Kidney epithelial cell (primary cell): ENCODE results near the gene ZMYND11. TPM values are rescaled to one million over a fixed set of nuclear protein-coding genes. Genes with fewer than 3 reads are reported as not detected.

ENCODE experiments used
- DNase-seq: peaks from one replicate; pipeline ENCODE4 v3.0.0-alpha.2; 2010; ENCODE audit warnings: low read depth
- H3K27me3 ChIP-seq: 2 replicates; pipeline ENCODE4 v1.6.0; 2011; ENCODE audit warnings: low read length; ENCODE audit not compliant: control insufficient read depth, insufficient read depth
- H3K36me3 ChIP-seq: 2 replicates; pipeline ENCODE4 v1.5.1; 2011; ENCODE audit warnings: low read length; ENCODE audit not compliant: control insufficient read depth, insufficient read depth
- H3K4me3 ChIP-seq: 2 replicates; pipeline ENCODE4 v1.5.1; 2011; ENCODE audit warnings: low read depth, mild to moderate bottlenecking, control low read depth, low read length
- total RNA-seq: library from RNA; depleted of rRNA; stranded (reverse); fragments of >200 nt; gene quantifications from 2 replicates; pipeline ENCODE4 v1.2.3, GENCODE V29; 2015
- TF ChIP-seq, protein P1 (sequence below): IDR thresholded peaks from 2 replicates; pipeline ENCODE4 v1.5.1; 2011; ENCODE audit warnings: mild to moderate bottlenecking, moderate library complexity, low read length, control low read depth, inconsistent platforms; ENCODE audit not compliant: insufficient read depth, poor library complexity, severe bottlenecking

The ZMYND11 gene
- total RNA-seq, 1 donor from 2014 or later: 60.0 TPM

DNA sequence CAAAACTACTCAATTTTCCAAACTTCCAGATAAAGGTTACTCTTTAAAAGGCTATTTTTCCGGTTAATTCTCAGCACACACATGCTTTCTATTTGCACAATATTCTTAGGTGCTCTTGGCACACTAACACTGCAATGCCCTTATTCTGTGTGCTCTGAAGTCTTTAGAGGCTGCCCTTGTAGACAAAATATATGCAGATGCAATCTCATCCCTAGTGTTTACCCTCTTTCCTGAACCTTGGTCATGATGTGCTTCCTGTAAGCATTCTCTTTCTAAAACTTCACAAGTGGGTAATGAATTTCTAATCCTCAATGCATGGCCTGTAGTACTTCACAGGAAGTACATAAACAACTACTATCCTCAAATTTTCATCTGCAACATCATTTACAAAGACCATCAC is 45.1 kb upstream of the ZMYND11 start:
- TF ChIP-seq, protein P1, sequence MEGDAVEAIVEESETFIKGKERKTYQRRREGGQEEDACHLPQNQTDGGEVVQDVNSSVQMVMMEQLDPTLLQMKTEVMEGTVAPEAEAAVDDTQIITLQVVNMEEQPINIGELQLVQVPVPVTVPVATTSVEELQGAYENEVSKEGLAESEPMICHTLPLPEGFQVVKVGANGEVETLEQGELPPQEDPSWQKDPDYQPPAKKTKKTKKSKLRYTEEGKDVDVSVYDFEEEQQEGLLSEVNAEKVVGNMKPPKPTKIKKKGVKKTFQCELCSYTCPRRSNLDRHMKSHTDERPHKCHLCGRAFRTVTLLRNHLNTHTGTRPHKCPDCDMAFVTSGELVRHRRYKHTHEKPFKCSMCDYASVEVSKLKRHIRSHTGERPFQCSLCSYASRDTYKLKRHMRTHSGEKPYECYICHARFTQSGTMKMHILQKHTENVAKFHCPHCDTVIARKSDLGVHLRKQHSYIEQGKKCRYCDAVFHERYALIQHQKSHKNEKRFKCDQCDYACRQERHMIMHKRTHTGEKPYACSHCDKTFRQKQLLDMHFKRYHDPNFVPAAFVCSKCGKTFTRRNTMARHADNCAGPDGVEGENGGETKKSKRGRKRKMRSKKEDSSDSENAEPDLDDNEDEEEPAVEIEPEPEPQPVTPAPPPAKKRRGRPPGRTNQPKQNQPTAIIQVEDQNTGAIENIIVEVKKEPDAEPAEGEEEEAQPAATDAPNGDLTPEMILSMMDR: no peak
- no peak overlapping the region for H3K4me3 ChIP-seq
- H3K27me3 ChIP-seq: no peaks in the 10 kb centered on the region
- no peaks in the 10 kb centered on the region for H3K36me3 ChIP-seq
- DNase-seq: no peak

DNA sequence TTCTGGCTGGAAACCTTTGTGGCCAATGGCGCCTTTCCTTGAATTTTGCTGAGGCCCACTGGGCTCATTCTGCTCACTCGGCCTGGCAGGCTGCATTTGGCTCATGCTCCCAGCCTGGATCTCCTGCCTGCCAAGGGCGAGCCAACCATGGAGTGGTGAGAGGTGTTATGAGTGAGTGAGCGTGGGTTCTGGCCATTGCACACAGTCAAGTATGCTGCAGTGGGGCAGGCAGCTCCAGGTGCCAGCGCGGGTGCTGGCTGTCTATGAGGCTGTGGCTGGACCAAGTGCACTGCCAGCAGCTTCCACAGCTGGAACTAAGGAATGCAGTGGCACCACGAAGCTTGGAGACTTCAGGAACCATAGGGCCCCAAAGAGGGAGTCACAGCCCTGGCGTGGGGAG is 43.9 kb upstream of the ZMYND11 start:
- no peaks in the 10 kb centered on the region for H3K36me3 ChIP-seq
- H3K27me3 ChIP-seq: no peaks in the 10 kb centered on the region
- no peak for DNase-seq
- H3K4me3 ChIP-seq: no peak overlapping the region
- TF ChIP-seq, protein P1: no peak

DNA sequence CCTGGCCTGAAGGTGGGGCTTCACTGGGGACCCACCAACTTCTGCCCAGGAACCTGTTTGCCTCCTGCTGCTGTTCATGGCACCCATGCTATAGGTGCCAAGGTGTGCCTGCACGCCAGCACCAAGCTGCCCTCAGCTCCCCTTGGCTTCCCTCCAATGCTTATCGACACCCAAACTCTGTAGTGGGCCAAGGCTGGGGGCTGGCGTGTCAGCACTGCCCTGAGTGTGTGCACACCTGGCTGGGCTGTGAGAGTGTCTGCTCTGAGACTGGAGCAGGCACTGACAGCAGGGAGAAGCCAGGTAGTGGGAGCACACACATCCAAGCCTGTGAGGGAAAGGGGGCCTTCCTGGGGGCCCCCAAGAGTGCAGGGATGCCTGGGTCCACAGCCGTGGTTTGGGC is 43.1 kb upstream of the ZMYND11 start:
- no peaks in the 10 kb centered on the region for H3K36me3 ChIP-seq
- no peaks in the 10 kb centered on the region for H3K27me3 ChIP-seq
- TF ChIP-seq, protein P1: no peak
- no peak overlapping the region for H3K4me3 ChIP-seq
- no peak for DNase-seq

DNA sequence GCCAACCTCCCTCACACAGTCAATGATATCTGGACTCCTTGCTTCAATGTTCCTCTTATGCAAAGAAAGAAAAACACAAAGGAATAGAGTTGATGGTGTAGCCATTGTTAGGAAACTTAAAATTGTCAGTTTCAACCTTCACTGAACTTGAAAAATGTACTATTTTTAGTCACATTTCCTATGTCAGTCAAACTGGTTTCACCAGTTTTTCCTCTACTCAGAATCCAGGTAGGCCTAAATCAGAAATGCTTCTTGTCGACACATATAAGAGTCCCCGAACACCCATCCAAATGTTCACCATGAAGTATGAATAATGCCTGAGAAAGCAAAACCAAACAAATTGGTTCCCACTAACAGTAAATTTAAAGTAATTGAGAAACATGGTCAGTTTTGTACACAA is 42.4 kb upstream of the ZMYND11 start:
- Histone ChIP-seq H3K4me3 (no peak overlapping the region), H3K36me3 (no peaks in the 10 kb centered on the region), H3K27me3 (no peaks in the 10 kb centered on the region)
- TF ChIP-seq, protein P1: no peak
- DNase-seq: no peak

DNA sequence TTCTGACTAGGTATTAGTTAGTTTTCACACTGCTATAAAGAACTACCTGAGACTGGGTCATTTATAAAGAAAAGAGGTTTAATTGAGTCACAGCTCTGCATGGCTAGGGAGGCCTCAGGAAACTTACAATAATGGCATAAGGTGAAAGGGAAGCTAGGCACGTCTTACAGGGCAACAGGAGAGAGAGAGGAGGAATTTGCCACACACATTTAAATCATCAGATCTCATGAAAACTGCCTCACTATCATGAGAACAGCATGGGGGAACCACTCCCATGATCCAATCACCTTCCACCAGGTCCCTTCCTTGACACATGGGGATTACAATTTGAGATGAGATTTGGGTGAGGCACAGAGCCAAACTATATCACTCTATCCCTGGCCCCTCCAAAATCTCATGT is 40.6 kb upstream of the ZMYND11 start:
- Histone ChIP-seq H3K27me3 (no peaks in the 10 kb centered on the region), H3K4me3 (no peak overlapping the region), H3K36me3 (no peaks in the 10 kb centered on the region)
- TF ChIP-seq, protein P1: no peak
- DNase-seq: no peak

DNA sequence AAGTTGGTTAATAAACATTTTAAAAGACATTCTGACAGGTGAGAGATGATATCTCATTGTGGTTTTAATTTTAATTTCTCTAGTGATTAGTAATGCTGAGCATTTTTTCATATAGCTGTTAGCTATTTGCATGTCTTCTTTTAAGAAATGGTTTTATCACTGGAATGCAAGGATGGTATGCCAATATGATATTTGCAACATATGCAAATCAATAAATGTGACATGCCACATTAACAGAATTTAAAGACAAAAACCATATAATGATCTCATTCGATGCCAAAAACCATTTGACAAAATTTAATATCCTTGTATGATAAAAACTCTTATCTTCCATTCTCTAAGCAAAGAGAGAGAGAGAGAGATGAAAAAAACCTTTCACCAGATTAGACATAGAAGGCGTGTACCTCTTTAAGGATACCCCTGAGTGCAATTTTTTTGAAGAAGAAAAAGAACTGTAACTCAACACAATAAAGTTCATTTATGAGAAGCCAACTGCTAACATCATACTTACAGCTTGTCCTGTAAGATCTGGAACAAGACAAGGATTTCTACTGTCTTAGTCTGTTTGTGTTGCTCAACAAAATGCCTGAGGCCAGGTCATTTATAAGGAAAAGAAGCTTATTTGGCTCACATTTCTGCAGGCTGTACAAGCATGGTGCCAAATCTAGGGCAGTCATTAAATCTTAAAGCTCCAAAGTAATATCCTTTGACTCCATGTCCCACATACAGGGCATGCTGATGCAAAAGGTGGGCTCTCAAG is 39.7 kb upstream of the ZMYND11 start:
- Histone ChIP-seq H3K36me3 (no peaks in the 10 kb centered on the region), H3K27me3 (no peaks in the 10 kb centered on the region), H3K4me3 (no peak overlapping the region)
- TF ChIP-seq, protein P1: no peak
- no peak for DNase-seq
